Activated T-cell treated with anti-CD3 and anti-CD28 coated beads for 24 hours (primary cell): Measurements from ENCODE around the gene STAT3.
"Not testable (repeated sequence)": the region's sequence is repeated elsewhere in the genome, so short reads cannot be mapped to it uniquely, and the experiment has no call there.

ENCODE experiments used
- DNase-seq: peaks from one replicate; pipeline ENCODE4 v3.0.0-alpha.2; 2020; ENCODE audit warnings: low read depth

Gene STAT3

DNA sequence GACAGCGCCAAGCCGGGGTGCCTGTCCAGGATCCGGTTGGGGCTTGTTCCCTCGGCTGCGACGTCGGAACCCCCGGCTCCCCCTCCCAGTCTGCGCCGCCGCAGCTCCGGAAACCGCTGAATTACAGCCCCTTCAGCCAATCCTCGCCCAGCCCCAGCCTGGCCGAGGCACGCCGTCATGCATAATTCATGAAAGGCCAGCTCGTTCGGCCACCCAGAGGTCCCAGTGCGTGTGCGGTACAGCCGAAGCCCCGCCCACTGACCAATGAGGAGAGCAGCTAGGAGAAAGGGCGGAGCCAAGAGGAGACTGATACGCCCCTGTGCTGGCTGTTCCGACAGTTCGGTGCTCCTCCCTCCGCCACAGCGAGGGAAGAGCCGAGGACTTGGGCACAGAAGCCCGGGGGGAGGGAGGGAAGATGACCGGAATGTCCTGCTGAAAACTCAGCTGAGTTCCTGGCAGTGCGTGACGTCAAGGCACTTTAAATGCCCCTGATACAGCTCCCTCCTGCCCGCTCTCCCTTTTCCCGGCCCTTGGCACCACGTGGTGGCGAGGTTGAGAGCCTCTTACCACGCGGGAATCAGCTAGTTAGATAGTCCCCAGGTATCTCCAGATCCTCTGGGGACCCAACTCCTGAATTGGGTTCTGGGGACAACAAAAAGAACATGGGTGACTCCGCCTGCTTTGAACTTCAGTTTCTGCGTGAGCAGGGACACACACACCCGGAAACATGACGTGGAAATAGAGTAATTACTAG is at the start of gene STAT3:
STAT3 (minus strand) TSS at position 62 of the 754 bp plus-strand sequence. CDS start 39,926 bp downstream, outside the sequence.
- peak; percentile 100 for DNase-seq

DNA sequence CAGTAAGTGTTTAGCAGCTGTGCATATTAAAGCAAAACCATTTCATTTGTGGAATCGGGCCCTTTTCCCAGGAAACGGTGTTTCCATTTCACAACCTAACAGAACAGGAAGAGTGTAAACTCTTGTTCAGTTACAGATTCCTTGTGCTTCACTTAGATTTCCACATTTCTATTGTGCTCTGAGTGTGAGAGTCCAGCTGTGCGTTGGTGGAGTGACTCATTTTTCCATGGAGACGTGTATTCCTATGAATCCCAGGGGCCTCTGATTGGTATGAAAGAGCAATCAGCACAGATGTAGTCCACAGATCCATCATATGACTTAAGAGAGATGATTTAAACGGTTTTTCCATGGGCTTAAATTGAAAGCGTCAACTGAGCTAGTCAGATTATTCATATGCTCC is 48.1 kb upstream of the STAT3 start:
- DNase-seq, result no peak

DNA sequence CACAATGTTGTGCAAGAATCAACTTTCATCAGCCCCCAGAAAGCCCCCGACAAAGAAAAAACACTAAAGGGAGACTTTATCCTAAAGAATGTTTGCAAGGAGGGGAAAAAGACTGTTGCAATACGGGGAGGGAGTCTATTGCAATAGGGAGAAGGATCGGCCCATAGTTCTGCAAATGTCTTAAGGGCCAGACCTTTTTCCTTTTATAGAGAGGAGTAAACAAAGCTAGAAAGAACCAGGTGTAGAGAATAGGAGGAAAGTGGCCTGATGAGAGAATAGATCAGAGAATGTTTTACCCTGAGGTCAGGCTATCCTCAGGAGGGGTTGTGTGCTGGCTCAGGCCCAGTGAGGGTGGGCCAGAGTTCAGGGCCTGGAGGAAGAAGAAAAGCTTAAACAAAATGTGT is 43.5 kb upstream of the STAT3 start:
- no peak for DNase-seq

DNA sequence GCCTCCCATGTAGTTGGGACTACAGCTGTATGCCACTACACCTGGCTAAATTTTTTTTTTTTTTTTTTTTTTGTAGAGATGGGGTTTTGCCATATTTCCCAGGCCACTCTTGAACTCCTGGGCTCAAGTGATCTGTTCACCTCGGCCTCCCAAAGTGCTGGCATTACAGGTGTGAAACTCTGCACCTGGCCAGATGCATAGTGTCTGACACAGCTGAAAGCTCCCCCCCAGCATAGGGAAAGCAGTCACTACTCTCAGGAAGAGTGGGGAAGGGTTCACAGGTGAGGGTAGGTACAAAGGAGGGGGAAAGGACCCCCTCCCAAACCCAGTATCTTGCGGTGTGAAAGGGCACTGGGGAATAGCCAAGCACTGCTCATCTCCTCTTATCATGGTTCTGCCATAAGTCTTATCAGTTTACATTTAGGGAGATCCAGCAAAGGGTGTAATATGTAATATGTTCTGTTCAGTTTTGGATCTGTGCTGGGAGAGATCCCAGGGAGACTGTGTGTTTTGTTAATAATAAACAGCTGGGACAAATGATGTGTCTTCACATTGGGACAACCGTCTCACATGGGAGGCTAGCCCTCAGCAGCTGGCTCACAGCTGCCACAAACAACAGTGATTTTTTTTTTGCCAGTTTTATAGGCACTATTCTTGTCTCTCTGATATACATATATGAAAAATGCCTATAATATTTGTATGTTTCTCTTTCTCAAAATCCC is 41.6 kb upstream of the STAT3 start:
- no peak for DNase-seq

DNA sequence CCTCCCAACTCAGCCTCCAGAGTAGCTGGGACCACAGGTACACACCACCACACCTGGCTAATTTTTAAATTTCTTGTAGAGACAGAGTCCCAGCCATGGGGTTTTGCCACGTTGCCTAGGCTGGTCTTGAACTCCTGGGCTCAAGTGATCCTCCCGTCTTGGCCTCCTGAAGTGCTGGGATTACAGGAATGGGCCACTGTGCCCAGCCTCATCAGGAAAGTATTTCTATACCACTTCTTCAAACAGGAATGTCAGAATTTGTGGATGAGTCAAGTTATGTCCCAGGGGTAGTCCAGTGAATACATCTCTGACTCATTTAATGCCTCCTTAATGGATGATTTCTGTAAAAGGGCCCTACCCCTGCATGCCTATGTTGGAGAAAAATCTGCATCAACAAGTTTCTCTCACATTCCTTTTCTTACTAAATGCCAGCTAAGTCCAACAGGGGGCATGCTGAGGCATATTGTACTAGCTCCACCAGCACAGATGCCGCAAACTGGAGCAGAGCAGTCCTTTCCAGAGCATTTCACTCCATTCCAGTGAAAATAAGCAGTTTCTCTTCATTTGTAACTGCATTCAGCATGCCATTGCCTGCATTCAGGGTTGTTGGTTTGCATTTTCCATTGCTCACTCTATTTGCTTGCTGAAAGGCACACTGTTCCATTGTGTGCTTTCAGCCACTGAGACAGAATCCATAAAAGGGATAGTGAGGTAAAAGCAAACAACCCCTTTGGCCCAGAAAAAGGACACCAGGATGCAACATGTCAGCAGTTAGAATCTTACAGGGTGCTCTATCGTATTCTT is 40.1 kb upstream of the STAT3 start:
- DNase-seq, result no peak

DNA sequence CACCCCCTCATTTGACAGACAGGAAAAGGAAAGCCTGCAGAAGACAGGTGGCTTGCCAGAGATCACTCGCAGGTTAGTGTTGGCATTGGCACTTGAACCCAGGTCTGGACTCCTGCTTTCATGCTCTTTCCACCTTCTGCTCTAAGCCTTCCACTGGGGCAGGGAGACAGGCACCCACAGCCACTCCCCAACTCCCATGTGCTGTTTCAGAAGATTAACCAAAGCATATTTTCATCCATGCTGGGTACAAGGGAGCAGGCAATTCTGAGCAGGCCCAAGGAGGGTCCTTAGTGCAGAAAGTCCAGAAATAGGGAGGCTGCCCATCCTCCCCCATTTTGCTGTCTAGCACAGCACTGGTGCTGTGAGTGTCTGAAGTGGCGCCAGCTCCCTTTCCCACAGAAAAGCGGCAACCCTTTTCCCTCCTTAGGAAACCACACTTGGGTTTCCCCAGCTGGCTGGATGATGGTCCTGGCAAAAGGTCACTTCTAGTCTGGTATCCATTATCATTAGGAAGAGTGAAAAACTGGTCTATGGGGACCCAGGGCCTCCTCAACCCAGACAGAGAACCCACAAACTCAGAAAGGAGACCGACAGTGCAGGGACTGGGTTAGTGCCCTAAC is 36.9 kb upstream of the STAT3 start:
- no peak for DNase-seq

DNA sequence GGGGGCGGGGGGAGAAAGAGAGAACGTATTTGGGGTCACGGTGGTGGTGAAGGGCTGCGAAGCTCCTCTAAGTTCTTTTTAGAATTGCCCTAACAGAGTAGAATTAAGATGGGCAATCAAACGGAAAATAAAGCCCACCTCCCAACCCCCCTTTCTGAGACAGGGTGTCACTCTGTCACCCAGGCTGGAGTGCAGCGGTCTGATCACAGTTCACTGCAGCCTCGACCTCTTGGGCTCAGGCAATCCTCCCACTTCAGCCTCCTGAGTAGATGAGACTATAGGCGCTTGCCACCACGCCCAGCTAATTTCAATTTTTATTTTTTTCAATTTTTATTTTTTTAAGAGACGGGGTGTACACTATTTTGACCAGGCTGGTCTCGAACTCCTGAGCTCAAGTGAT is 35.5 kb upstream of the STAT3 start:
- no peak for DNase-seq

DNA sequence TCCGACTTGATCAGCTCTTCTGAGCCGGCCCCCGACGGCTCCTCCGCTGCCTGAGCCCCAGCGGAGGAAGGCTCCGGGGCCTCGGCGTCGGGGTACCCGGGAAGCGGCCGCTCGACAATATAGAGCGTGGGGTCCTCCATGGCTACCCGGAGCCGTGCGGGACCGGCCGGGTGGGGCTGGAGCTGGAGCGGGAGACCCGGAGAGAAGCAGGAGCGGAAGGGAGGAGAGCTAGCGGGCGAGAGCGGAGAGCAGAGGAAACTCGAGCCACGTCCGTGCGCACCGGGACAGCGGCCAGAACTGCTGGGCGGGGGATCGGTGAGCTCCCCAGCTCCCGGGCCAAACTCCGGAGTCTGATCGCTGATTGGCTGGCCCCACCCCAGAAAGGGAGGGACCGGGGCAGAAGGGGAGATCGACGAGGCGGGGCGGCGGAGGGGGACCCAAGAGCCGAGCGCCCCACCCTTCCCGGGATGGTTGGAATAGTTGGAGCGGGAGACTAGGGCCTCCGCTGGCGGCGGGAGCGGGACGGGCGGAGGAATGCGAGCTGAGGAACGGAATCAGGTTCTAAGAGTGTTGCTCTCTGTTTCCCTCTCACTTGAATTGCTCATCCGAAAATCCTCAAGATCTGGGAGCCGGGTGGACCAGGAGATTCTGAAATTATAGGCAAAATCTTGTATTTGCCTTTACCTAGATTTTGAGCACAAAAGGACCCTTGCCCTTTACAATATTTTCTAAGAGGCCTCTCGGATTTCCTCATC is 34.9 kb upstream of the STAT3 start, which contains the start of gene CAVIN1:
CAVIN1 (minus strand) TSS at position 299 of the 755 bp plus-strand sequence; CDS start at position 140, 159 bp downstream.
- no peak for DNase-seq

DNA sequence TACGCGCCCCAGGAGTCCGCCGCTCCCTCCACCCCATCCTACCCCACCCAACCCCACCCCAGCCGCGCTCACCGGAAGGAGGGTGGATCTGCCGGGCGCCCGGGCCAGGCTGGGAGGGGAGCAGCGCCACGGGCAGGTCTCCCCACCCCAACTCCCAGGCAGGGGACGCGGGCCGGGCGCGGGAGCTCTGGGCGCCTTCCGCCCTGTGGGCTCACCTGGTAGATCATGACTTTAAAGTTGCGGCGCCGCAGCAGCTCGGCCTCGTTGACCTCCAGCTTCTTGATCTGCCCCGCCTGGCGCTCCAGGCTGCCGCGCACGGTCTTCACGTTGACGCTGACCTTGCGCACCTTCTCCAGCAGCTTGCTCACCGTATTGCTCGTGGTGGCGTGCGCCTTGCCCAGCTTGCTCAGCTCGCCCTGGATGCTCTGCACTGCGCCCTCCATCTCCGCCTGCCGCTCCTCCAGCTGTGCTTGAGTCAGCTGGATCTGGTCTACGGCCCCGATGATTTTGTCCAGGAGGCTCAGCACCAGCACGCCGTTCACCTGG is 34.2 kb upstream of the STAT3 start:
- no peak for DNase-seq

DNA sequence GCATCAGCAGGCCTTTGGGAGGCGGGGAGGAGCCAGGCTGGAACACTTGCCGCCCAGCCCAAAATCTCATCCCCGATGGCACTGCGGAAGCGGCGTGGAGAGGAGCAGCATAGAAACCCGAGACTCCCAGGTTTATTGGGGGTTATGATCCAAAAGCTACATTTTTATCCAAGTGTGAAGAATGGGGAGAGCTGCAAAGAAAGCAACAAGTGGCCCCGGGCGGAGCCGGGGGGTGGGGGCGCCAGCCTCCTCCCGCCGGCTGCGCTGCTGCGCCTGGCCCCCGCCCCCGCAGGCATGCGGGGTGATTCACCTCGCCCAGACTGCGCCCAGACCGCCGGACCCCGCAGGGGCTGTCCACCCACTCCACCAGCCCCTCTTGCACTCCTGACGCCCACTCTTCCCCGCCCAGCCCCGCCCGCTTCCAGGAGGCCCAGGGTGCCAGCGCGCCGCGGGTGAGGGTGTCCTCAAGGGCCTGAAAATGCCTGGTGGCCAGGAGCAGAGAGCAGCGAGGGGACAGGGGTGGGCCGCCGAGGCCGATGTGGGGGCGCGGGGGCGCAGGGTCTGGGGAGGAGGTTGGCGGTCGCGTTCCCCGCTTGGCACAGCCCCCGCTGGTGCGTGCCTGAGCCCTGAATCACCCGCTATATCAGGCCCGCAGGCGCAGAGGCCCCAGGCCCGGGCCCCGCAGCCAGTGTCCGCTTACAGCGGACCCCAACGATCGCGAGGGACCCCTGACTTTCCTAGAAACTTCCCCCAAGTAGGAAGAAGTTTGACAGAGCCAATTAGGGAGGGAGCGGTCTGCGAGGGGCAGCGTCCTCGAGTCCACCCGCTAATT is 33.5 kb upstream of the STAT3 start:
- no peak for DNase-seq

DNA sequence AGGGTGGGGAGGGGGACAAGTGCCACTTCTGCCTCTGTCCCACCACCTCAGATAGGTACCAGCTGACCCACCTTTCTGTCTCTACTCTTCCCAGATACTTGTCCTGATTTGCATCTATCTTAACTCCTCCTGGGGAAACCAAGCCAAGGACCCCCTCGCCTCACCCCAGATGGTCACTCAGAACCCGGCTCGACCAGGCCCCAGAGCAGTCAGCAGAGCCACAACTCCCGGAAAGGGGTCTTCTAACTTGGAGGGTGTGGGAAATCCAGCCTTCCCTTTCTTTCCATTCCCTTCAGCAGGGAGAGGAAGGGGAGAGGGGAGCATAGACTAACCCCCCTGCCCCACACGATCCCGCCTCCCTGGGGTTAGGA is 32.9 kb upstream of the STAT3 start:
- no peak for DNase-seq

DNA sequence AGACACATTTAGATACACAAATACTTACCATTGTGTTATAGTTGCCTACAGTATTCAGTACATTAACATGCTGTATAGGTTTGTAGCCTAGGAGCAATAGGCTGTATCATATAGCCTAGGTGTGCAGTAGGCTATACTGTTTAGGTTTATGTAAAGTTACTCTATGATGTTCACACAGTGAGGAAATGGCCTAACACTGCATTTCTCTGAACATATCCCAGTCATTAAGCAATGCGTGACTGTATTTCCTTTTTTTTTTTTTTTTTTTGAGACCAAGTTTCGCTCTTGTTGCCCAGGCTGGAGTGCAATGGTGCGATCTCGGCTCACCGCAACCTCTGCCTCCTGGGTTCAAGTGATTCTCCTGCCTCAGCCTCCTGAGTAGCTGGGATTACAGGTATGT is 29.7 kb upstream of the STAT3 start:
- not testable (repeated sequence) for DNase-seq

DNA sequence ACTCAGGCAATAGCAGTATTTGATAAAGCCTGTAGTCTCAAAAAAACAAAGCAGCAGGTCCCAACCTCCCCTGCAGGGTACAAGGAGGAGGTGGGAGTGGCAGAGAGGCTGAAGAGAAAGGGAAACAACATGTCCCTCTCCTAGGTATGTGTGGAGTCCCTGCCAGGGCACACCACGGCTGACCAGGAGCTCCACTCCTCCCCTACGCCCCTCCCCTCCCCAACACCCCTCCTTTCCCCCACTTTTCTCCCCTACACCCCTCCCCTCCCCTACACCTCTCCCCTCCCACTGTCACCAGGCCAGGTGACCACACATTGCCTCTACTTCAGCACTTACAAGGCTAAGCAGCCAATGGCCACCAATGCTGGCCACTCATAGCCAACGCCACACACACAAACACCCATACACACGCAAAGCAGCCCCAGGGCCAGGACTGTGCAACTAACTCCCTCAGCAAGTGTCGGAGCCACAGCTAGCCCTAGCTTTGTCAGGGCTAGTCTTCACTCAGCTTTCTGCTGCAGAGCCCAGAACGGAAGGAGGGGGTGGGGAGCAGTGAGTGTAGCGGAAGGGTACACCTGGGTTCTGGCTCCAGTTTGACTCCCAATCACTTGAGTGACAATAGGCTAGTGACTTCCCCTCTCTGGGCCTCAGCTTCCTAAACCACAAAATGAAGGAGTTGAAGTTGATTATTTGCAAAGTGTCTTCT is 26.6 kb upstream of the STAT3 start:
- DNase-seq, result peak; percentile 46

DNA sequence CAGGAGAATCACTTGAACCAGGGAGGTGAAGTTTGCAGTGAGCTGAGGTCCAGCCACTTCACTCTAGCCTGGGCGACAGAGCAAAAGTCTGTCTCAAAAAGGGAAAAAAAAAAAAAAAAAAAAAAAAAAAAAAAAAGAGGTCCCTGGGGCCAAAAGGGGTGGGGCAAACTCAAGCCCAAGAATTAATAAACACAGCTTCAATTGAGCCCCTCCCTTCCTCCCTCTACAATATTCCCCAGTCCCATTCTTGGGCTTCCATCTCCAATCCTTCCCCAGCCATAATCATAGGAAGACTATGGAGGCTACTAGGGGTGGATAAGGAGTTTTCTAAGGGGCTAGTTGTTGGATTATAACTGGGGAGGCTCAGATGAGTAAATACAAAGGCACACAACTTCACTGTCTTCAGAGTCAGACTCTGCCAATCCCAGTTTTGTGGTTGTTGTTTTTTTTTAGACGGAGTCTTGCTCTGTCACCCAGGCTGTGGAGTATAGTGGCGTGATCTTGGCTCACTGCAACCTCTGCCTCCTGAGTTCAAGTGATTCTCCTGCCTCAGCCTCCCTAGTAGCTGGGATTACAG is 25.3 kb upstream of the STAT3 start:
- DNase-seq, result no peak

DNA sequence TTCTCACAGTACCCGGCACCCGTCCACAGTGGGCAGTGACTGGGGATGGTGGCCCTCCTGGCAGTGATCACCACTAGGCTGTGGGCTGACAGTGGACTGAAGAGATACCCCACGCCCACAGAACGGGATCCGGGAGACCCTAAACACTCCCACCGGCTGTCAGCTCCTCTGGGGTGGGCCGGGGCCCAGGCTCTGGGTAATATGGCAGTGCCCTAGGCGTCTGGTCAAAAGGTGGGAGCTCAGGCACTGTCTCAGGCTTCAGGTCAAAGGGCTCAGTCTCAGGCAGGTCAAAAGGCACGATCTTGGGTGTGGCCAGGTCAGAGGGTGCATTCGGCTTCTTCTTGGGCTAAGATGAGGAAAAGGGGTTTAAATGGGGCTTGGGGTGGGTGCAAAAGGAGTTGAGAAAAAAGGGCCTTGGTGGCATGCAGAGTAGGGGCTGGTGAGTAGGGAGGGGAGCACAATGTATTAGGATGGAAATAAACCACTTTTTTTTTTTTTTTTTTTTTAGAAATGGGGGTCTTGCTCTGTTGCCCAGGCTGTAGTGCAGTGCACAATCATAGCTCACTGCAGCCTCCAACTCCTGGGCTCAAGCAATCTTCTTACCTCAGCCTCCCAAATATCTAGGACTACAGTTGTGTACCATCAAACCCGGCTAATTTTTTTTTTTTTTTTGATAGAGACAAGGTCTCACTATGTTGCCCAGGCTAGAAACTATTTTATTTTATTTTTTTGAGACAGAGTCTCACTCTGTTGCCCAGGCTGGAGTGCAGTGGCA is 23.9 kb upstream of the STAT3 start:
- DNase-seq, result no peak

DNA sequence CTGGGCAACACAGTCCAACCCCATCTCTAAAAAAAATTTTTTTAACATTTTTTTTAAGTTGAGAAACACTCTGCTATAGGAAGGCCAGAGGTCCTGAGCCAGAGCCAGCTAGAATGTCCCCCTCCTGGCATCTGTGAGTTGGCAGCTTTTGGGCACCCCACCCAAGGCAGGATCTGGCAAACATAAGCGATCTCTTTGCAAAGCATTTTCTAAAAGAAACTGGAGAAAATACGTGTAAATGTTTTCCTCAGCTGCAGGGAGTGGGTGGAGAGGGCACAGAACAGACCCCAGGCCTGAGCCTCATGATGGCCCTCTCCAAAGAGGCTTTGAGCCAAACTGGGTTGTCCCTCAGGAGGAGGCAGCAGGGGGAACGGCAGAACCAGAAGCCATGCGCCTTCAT is 23.1 kb upstream of the STAT3 start:
- DNase-seq, result no peak

DNA sequence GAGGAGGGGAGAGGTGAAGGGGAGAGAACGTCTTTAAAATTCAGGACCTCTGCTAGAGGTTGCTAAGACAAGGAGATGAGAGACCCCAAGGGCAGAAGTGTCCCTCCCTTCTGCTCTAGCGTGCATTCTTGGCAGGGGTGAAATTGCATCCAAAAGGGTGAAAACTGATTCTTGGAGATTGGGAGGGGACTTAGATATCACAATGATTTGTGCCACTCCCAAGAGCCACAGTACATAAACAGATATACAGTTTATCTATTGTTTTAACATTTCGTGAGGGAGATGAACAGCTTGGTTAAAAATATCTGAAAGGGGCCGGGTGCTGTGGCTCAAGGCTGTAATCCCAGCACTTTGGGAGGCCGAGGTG is 22.1 kb upstream of the STAT3 start:
- no peak for DNase-seq

DNA sequence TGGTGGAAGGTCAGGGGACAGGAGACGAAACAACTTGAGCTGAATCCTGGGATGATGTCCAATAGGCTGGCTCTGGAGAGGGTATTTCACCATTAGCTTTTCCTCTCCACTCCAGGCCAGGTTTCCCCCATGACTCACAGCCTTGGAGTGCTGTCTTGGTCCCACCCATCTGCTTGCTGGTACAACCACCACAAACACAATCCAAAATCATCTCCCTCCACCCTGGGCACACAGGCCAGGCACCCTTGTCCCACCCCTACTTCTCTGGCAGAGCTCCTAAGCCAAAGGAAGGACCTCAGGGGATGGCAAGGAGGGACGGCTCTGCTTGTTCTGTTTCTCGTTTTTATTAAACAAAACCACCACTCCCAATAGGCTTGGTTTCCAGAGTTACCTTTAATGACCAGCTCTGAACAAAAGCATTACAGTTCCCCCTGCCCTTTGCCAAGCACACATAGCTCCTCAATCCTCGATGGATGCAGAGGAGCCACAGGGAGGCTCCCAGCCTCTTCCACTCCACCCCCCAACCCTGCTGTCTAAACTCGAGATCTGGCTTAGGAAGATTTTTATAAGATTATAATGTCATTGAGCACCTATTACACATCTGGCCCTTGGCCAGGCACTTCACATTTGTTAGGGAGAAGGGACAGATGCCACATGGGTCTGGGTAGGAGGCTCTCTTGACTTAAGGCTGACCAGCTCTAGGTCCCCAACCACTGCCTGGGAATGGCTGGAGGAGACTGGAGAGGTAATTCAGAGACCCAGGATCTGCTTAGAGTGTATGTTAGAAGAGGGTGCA is 21.5 kb upstream of the STAT3 start:
- DNase-seq, result no peak
